GM19455 (cell line): ENCODE data around the gene MN1.

Experiments
- ATAC-seq: cut with Tn5 transposase; IDR thresholded peaks from one replicate; pipeline ENCODE4 v1.9.1; 2021; ENCODE audit not compliant: unreplicated experiment

The MN1 gene

GRCh38 chr22:27801616-27802345, at the start of gene MN1:
Gene MN1, minus strand, starts transcription at chr22:27801756. Its CDS starts 1,213 bp downstream, at chr22:27800543.
- no peak for ATAC-seq

GRCh38 chr22:27850000-27850521, 48.5 kb upstream of the MN1 start:
- ATAC-seq = no peak

GRCh38 chr22:27848005-27848404, 46.4 kb upstream of the MN1 start:
- no peak for ATAC-seq

- ATAC-seq = no peak
Observed at GRCh38 chr22:27846910-27847309, 45.4 kb upstream of the MN1 start.

DNA sequence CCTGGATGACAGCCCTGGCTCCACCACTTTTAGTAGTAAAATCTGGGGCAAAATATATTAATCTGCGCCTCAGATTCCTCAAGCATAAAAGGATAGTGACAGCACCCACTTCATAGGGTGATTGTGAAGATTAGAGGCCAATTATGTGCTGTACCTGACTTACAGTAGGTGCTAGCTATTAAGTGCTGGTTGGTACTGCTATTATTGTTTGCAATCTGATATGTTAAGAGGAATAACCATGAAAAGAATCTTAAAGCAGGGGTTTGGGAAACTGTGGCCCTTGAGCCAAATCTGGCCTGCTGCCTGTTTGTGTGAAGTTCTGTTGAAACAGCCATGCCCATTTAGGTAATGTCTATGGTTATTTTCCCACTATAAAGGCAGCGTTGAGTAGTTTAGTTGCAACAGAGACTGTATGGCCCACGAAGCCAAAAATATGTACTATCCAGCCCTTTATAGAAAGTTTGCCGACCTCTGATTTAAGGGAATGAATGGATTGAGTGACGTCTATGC, 44.7 kb upstream of the MN1 start:
- ATAC-seq = no peak

DNA sequence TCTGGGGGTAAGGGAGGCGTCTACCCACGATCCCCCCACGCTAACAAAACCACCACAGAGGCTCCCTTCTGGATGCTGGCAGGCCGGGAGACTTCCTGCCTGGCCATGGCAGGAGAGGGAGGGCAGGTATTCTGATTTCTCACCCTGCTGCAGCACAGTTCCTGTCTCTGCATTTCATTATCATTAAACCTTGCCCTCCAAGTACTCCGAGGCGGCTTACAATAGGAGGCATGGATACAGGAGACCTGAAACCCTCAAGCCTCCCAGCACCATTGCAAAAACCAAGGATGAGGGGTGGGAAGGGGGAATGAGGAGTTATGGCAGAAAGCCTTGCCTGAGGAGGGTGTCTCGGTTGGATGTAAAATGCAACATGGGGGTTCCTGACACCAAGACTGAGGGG, 44.1 kb upstream of the MN1 start:
- no peak for ATAC-seq

GRCh38 chr22:27844656-27845591, 43.4 kb upstream of the MN1 start:
- ATAC-seq = no peak

DNA sequence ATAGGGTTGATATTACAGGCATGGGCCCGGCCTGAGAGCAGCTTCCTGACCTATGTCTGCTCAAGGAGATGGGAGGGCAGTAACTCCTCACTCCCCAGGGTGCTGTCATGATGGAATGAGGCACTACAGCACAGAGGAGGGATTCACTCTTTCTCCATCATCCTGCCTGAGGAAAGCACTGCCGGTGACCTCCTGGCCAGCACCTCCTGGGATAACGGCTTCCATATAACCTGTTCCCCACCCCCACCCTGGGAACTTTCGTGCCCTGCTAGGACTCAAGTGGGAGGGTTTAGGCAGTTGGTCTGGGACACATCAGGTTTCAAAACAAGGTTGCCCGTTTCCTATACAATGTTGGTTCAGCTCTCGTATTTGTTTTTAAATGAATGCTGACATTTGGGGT, 42.7 kb upstream of the MN1 start:
- ATAC-seq = no peak

- ATAC-seq = no peak
Observed at GRCh38 chr22:27843441-27843840, 41.9 kb upstream of the MN1 start.

DNA sequence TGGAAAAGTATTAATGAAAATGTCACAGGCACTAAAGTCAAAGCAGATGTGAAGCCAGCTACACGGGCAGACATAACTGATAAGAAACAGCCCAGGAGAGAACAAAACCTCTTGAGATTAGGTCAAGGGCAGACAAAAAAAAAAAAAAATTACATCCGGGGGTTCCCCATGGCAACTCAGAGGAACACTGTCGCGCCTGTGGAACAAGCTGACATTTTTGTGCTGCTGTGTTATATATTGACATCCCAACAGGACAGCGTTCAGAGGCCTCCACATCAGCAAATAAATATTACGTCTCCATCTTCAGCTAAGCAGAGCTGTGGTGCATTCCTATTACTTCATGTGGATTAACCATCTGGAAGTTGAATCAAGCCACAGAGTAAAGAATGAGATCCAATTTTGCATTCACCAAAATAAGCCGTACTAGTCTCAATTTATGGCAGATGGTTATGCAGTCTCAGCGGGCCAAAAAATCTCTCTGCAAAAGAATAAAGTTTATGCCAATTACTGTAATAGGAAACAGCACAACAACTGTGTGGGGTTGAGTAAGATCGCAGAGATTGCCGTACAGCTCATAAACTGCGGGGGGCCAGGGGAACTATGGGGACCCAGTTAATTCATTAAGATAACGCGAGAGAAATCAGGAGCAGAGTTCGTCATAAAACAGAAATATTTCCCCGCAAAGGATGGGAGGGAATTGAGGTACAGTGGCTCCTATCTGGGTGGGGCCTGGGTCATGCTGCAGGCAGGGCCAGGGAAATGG, 41.3 kb upstream of the MN1 start:
- no peak for ATAC-seq

DNA sequence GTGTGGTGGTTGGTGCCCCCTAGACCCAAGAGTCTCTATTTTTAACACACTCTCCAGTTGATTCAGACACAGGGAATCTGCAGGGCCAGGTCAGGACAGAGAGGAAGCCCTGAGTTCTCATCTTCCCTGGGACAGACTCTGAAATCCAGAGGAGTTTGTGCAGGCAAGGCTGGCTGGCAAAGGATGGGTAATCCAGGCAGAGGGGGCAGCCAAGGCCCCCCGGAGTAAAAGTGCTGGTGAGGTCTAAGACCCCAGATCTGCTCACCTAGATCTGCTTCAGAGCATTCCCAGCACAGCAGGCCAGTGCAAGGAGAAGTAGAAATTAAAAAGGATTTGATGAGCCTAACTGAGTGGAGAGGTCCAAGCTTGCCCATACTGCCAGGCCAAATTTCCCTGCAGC, 40.6 kb upstream of the MN1 start:
- ATAC-seq = no peak

DNA sequence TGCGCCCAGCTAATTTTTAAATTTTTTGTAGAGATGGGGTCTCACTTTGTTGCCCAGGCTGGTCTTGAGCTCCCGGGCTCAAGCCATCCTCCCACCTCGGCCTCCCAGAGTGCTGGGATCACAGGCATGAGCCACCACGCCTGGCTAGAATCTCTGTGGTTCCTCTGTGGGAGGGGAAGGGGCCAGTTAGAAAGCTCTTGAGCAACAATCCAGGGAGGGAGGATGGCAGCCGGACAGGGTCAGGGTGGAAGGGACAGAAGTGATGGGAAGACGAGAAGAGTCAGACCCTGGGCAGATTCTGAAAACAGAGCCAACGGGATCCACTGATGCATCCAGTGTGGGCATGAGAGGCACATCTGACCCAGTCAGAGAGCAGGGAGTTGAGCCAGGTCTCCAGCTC, 38.9 kb upstream of the MN1 start:
- no peak for ATAC-seq

DNA sequence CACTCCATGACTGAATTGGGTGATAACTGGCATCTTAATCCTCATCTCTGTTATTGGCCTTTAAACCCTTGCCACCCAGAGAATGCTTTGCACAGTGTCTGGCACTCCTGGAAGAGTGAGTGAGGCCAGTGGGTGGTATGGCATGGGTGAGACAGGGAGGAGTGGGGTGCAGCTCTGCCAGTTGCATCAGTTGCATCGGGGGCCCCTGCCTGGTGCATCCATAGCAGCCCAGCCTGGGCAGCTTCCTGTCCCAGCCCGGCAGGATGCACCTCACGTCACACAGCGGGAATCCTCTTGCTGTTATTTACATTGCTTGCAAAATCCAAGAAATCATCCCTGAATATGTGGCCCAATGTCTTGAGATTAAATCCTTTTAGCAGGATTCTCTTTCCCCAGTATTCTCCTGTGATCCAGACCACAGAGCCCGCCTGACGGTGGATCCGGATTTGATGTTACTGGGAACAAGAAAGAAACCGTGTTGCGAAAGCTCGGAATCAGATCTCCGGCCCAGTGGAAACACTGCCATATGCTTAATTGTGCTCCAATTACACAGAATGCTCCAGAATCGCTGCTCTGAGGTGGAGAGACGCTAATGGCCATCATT, 37.6 kb upstream of the MN1 start:
- ATAC-seq = no peak

DNA sequence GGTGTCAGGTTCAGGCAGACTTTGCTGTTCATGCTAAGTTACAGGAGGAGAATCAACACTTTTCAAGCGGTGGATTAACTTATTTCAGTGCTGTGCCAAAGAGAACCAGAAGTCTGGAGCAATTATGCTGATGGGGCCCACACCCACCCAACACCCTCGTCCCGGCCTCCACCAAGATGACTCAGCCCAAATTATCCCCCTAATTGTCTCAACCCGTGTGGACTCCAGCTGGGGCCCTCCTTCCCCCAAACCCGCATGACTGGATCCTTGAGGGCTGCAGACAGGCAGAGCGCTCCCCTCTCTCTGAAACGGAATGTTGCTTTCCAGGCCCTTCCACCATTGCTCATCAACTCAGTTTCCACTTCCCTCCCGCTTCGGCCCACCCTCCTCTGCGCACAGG, 34.6 kb upstream of the MN1 start:
- no peak for ATAC-seq

- no peak for ATAC-seq
Observed at GRCh38 chr22:27835446-27835845, 33.9 kb upstream of the MN1 start.

- no peak for ATAC-seq
Observed at GRCh38 chr22:27834364-27835185, 33.0 kb upstream of the MN1 start.

DNA sequence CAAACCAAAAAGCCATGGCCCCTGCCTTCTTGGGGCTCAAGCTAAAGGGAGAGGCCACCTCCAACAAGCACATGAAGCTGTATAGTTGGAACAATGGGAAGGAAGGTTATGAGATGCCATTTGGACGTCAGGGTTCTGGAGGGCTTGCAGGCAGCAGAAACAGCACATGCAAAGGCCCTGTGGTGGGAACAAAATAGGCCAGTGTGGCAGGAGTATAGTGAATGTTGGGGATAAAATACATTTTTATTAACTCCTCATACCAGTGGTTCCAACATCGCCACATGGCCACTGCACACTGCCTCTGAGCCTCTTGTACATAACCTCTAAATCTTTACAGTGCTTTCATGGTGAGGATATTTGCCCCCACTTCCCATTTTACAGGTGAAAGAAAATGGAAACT, 32.2 kb upstream of the MN1 start:
- no peak for ATAC-seq

- ATAC-seq = no peak
Observed at GRCh38 chr22:27832606-27833005, 31.1 kb upstream of the MN1 start.

- ATAC-seq = no peak
Observed at GRCh38 chr22:27829620-27830019, 28.1 kb upstream of the MN1 start.
